ENCODE results near the gene AK1.
"Not testable (repeated sequence)": the region's sequence is repeated elsewhere in the genome, so short reads cannot be mapped to it uniquely, and the experiment has no call there.

Gene AK1

GRCh38 chr9:127847833-127848755 is 29.4 kb downstream of the AK1 start:
- no peak for DNase-seq (ENCODE audit: low read depth)
- no peak for TF ChIP-seq CTCF (conservative IDR thresholded peaks at IDR 0.05; ENCODE audit: low read depth, low read length)
- H3K4me3 ChIP-seq (ENCODE audit: low read depth, low read length): no peak overlapping the region

DNA sequence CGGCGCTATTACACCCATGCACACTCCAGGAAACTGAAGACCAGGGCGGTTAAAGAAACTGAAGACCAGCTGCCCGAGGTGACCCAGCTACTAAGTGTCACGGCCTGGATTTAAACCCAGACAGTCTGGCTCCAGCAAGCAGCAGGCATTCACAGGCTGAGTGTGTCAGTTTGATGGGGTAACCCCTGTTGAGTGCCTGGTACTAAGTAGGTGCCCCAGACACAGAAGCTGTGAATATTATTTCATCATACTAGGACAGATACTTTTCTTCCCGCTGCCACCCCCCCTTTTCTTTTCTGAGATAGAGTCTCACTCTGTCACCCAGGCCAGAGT is 30.3 kb downstream of the AK1 start:
- no peak overlapping the region for H3K4me3 ChIP-seq (ENCODE audit: low read depth, low read length)
- DNase-seq (ENCODE audit: low read depth): peak; percentile 66
- no peak for TF ChIP-seq CTCF (conservative IDR thresholded peaks at IDR 0.05; ENCODE audit: low read depth, low read length)

DNA sequence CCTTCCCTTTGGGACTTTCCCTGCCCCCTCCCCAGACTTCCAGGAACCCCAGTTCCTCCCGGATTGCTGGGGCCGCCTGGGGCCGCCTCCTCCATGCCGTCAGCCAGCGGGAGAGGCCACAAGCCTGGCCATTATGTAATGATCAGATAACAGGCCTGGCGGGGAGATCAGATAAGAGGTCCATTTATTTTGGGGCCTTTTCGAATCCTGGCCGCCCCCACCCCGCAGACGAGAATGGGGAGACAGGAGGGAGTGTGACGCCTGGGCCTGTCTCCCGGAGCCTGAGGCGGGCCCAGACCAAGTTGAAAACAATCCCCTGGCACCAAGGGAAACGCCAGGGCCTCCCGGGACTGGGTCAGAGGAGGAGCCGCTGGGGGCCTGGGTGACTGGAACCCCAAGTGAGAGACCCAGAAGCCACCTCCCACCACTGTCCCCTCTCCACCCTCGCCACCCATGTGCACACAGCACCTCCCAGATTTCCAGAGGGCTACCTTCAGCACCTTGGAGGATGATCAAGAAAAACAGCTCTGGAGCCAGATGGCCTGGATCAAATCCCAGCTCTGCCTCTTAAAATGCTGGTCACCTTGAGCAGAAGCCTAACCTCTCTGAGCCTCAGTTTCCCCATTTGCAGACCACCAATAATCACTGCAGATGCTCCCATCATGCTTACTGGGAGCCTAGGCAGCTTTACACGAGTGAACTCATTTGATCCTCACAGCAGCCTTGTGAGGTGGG is 30.9 kb downstream of the AK1 start:
- peak; percentile 30 for DNase-seq (ENCODE audit: low read depth)

DNA sequence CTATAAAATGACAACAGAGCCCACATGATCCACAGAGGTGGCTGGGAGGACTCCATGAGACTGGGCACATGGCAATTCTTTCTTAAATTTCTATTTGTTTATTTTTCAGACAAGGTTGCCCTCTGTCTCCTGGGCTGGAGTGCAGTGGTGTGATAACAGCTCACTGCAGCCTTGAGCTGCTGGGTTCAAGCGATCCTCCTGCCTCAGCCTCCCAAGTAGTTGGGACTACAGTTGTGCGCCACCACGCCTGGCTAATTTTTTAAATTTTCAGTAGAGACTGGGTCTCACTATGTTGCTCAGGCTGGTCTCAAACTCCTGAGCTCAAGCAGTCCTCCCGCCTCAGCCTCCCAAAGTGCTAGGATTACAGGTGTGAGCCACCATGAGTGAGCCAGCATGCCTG is 31.9 kb downstream of the AK1 start:
- not testable (repeated sequence) for H3K4me3 ChIP-seq (ENCODE audit: low read depth, low read length); DNase-seq (ENCODE audit: low read depth)

More for the DNA sequence above, 30.9 kb downstream of the AK1 start:
- H3K4me3 ChIP-seq (ENCODE audit: low read depth, low read length): no peak overlapping the region
- TF ChIP-seq CTCF (conservative IDR thresholded peaks at IDR 0.05; ENCODE audit: low read depth, low read length): peak; percentile 18

- peak; percentile 61 for DNase-seq (ENCODE audit: low read depth)
- H3K4me3 ChIP-seq (ENCODE audit: low read depth, low read length): no peak overlapping the region
- TF ChIP-seq CTCF (conservative IDR thresholded peaks at IDR 0.05; ENCODE audit: low read depth, low read length): no peak
These were observed 32.6 kb downstream of the AK1 start for GRCh38 chr9:127844821-127845359.

DNA sequence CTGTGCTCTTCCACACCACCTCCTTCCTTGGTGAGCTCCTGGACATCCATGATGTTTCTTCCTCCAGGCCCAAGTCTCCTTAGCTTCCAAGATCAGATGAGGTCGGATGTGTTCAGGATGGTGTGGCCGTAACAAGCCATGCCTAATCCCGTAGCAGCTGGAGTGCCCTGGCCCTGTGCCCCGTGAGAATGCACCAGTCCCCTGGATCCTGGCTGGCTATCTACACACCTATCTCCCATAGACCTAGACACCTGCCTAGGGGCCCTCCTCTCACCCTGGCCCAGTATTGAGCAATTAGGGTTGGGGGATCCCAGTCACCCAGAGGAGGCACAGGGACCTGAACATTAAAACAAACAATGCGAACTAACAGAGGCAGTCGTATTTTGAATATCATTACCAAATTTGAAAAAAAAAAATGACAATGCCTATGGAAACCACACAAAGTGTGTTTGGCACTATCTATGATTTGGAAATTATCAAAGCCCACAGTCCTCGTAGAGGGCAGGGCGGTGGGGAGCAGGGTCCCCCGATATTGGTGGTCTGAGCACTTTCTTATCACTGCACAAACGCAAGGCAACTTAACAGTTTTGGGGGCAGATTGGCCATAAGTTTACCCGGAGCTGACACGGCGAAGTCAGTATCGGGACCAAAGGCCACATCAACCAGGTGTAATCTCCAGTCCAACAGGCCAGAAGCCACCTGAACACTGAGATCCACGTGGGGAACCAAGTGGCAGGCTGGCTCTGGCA is 36.2 kb downstream of the AK1 start:
- DNase-seq (ENCODE audit: low read depth): no peak
- no peak overlapping the region for H3K4me3 ChIP-seq (ENCODE audit: low read depth, low read length)
- TF ChIP-seq CTCF (conservative IDR thresholded peaks at IDR 0.05; ENCODE audit: low read depth, low read length): no peak
